ENCODE results near the gene LRRC61. TPM values are rescaled to one million over a fixed set of nuclear protein-coding genes. Genes with fewer than 3 reads are reported as not detected.

Gene LRRC61
- total RNA-seq, 1 donor from 2014 or later: 3.7 TPM

Other genes starting within 250 kb of the LRRC61 start
- gene ACTR3C, start 190 bp downstream of the LRRC61 start, total RNA-seq: 4.0 TPM
- gene RARRES2, start 18.3 kb downstream of the LRRC61 start, total RNA-seq: 18.7 TPM
- 131 TPM for gene REPIN1, start 45.5 kb downstream of the LRRC61 start, total RNA-seq
- gene ZNF775, start 56.0 kb downstream of the LRRC61 start, total RNA-seq: 3.0 TPM
- gene GIMAP8, start 127.3 kb downstream of the LRRC61 start, total RNA-seq: 16.2 TPM
- gene GIMAP7, start 191.5 kb downstream of the LRRC61 start, total RNA-seq: 24.1 TPM
- 40.2 TPM for gene GIMAP4, start 244.0 kb downstream of the LRRC61 start, total RNA-seq